HCEC 1CT (cell line): Measurements from ENCODE around the gene LANCL3.
"Not testable (repeated sequence)": the region's sequence is repeated elsewhere in the genome, so short reads cannot be mapped to it uniquely, and the experiment has no call there.

Experiments
- DNase-seq: peaks from one replicate; pipeline ENCODE4 v3.0.0-alpha.2; 2017

The LANCL3 gene

GRCh38 chrX:37638047-37638446 is 66.6 kb downstream of the LANCL3 start:
- DNase-seq: no peak

GRCh38 chrX:37640142-37640541 is 68.7 kb downstream of the LANCL3 start:
- DNase-seq: no peak

GRCh38 chrX:37641859-37642258 is 70.4 kb downstream of the LANCL3 start:
- no peak for DNase-seq

DNA sequence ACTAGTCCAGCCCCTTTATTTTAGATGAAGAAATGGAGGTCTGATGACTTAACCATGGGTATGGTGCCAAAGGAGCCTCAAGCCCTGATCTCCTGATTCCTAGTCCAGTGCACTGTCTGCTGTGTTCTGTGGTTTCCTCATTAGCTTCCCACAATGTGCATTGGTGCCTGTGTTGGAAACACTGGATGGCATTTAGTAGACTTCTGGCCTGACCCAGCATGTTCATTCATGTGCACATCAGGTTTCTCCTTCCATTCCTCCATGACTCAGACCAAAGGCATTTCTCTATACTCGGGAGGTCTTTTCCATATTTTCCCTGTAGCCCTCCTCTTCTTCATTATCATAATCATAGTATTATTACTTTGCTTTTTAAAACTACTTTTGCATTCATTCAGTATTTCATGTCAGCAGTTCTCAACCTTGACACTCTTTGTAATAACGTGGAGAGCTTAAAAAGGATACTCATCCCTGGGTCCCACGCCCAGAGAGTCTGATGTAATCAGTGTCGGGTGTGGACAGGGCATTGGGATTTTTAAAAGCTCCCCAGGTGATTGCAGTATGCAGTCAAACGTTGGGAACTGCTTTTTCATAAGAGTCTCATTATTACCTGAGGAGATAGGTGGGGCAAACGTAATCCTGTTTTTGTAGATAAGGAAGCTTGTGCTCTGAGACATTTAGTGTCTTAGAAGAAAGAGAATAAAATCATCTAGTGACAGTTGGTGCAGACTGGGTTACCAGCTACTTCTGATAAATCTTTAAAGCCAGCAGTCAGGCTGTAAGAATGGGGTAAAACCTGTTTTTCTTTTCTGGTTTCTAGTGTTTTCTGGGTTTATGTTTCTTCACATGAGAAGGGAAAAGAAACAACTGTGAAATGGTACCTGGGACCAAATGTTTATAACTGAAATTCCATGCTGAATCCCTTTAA is 73.2 kb downstream of the LANCL3 start:
- DNase-seq: no peak

- DNase-seq: no peak
Measured at GRCh38 chrX:37646254-37646653, 74.8 kb downstream of the LANCL3 start.

DNA sequence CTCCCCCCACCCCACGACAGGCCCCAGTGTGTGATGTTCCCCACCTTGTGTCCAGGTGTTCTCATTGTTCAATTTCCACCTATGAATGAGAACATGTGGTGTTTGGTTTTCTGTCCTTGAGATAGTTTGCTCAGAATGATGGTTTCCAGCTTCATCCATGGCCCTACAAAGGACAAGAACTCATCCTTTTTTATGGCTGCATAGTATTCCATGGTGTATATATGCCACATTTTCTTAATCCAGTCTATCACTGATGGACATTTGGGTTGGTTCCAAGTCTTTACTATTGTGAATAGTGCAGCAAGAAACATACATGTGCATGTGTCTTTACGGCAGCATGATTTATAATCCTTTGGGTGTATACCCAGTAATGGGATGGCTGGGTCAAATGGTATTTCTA is 79.4 kb downstream of the LANCL3 start:
- not testable (repeated sequence) for DNase-seq

GRCh38 chrX:37651921-37652452 is 80.5 kb downstream of the LANCL3 start:
- DNase-seq: no peak

GRCh38 chrX:37652589-37653231 is 81.2 kb downstream of the LANCL3 start:
- DNase-seq: no peak

DNA sequence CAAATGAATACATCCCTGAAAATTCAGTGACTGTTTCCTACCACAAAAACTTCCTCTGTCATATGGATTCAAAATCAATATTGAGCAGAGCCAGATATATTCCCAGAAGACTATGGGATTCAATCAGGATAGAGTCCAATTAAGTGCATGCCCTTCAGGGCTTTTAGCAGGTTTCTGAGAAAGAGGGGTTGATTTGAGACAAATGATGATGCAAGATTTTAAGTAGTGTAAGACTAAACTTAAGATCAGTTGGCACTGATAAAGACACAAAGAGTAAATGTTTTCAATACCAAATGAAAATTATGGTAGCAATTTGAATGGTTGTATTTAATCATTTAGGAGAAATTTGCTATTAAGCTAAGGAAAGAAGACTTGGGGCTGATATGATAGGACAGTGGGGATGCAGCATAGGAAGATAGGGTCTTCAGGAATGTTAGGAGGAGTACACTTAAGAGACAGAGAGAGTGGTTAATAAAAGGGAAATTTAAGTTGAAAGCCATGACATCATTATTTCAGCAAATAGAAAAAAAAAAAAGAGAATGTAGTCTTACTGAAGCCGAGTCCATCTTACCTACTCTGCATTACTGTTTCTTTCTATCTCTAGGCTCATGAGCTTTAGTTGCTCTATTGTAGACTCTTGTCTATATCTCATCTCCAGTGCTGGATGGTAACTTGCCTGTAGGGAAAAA is 82.1 kb downstream of the LANCL3 start:
- DNase-seq: no peak

DNA sequence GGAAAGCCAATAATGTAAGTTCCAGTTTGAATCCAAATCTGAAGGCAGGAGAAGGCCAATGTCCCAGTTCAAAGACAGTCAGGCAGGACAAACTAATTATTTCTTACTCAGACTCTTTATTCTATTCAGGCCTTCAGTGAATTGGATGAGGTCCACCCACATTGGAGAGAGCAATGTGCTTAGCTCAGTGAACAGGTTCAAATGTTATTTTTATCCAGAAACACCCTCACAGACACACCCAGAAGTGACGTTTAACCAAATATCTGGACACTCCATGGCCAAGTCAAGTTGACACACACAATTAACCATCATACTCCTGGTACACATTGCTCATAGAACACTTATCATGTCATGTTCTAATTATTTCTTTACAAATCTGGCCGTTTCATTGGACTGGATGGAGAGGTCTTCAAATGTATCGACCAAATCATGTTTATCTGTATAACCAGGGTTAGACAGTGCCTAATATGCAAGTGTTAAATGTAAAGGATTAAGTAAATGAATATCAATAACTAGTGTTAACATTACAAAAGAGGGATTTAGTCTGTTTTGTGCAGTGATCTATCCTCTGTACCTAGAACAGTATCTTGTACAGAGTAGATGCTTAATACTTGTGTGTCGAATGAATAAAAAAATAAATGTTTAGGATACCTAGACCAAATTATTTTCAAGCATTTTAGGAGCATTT is 87.0 kb downstream of the LANCL3 start:
- no peak for DNase-seq

- DNase-seq: no peak
Measured at GRCh38 chrX:37659047-37659446, 87.6 kb downstream of the LANCL3 start.

- no peak for DNase-seq
Measured at GRCh38 chrX:37662181-37662580, 90.7 kb downstream of the LANCL3 start.

DNA sequence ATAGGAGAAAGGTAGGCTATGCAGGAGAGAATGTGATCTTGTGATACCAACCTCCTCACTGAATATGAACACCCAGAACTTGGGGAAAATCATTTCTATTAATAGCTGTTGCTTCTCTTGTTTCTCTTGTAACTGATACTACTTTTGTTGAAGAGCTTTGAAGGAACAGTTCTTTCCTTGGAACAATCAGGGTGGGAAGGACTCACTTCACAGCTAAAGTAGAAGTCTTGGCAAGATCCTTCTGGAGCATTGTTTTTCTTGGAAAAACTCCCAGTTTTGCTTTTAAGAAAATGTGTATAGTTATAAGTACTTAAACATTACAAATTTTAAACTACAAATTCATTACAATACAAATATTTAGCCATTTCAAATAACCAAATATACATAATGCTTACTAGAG is 95.1 kb downstream of the LANCL3 start:
- DNase-seq: no peak

- no peak for DNase-seq
Measured at GRCh38 chrX:37667141-37667540, 95.7 kb downstream of the LANCL3 start.

GRCh38 chrX:37672563-37672962 is 101.1 kb downstream of the LANCL3 start:
- DNase-seq: no peak

DNA sequence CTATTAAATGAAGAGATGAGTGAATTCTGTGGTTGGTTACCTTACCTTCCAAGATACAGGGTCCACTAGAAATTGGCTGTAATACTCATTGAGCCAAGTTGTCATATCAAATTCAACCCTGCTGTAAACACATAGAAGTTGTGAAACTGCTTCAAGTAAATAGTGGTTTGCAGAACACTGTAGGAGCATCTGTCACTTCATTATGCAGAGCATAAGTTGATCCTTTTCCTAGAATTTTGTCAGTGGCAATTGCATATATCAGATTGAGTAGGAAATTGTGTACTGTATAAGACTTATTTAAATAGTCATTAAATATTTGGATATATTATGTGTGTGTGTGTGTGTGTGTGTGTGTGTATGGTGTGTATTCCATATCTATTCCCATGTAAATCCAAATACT is 105.3 kb downstream of the LANCL3 start:
- DNase-seq: no peak

DNA sequence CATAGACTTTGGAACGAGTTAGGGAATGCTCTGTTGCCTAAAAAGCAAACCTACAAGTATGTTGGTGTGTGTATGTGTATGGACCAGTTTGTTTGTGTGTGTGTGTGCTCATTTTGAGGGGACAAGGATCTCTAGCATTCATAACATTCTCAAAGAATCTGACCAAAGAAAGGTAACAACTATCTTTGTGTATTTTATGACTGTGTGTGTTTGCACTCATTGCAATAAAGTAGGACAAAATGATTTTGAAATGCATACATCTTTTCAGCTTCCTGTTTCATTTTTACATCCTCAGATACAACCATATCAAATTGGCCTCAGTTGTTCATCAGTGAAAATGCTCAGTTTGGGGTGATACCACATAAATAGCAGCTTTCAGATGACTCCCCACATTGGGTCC is 105.8 kb downstream of the LANCL3 start:
- no peak for DNase-seq

DNA sequence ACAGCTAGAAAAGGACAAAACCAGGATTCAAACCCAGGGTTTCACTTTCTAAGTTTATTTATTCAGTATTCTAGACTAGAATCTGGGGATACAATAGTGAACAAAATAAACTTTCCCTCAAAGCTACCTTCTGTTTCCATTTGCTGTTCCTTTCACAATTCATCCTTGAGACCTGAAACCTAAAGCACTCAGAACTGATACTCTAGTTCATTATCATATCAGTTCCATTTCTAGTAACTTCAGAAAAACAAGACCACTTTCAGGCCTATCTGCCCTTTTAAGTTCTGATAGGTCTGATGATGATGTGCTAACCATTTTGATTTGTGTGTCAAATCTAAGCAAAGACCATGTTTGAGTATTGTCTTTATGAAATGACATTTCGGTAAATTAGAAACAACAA is 106.3 kb downstream of the LANCL3 start:
- no peak for DNase-seq

- DNase-seq: no peak
Measured at GRCh38 chrX:37678574-37678973, 107.1 kb downstream of the LANCL3 start.

GRCh38 chrX:37679230-37679629 is 107.8 kb downstream of the LANCL3 start:
- DNase-seq: no peak

GRCh38 chrX:37679888-37680287 is 108.4 kb downstream of the LANCL3 start:
- no peak for DNase-seq

DNA sequence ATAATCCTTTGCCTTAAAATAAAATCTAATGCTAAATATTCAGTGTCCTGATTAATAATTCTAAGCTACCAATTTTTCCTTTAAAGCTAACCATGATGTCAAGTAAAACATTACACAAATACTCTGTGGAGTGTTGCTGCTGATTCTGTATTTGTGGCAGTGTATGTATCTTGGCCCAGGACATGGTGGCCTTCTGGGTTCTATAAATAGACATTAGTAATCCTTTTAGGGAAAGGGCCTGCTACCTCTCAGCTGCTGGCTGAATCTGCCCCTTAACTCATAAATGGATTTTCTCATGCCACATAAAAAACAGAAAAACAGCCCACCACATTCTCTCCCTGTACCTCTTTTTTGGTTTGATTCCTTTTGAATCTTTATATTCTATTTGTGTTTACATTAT is 113.0 kb downstream of the LANCL3 start:
- no peak for DNase-seq

DNA sequence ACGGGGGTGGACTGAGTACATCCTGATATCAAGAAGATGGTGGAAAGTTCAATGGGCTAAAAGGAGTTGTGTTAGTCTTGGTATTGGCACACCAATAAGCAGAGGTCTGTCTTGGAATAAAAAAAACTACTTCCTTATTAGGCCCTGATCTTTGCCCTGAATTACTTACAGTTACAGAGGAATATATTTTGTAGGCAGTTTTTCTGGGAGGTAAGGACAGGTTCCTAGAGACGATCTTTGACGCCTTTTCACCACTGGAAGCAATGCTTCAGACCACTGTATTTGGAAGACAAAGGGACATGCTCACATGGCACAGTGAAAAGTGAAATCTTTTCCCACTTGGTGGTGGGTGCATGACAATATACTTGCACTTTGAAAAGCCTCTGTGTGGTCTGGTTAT is 113.5 kb downstream of the LANCL3 start:
- no peak for DNase-seq
